Rectal smooth muscle tissue (tissue), 1 donor: ENCODE measurements around the gene EPS8L1.

Experiments used
- H3K27ac ChIP-seq: one replicate; pipeline ENCODE4 v1.7.0; 2013; ENCODE audit warnings: low read depth, low read length, inconsistent platforms
- H3K27me3 ChIP-seq: one replicate; pipeline ENCODE4 v1.7.0; 2013; ENCODE audit warnings: low read length; ENCODE audit not compliant: control insufficient read depth, insufficient read depth
- H3K36me3 ChIP-seq: one replicate; pipeline ENCODE4 v1.7.0; 2013; ENCODE audit warnings: low read length; ENCODE audit not compliant: control insufficient read depth, insufficient read depth
- H3K4me1 ChIP-seq: one replicate; pipeline ENCODE4 v1.7.0; 2013; ENCODE audit warnings: low read length; ENCODE audit not compliant: control insufficient read depth, insufficient read depth
- H3K4me3 ChIP-seq: one replicate; pipeline ENCODE4 v1.7.0; 2013; ENCODE audit warnings: low read length
- H3K9ac ChIP-seq: one replicate; pipeline ENCODE4 v1.7.0; 2013; ENCODE audit warnings: low read length

The EPS8L1 gene

DNA sequence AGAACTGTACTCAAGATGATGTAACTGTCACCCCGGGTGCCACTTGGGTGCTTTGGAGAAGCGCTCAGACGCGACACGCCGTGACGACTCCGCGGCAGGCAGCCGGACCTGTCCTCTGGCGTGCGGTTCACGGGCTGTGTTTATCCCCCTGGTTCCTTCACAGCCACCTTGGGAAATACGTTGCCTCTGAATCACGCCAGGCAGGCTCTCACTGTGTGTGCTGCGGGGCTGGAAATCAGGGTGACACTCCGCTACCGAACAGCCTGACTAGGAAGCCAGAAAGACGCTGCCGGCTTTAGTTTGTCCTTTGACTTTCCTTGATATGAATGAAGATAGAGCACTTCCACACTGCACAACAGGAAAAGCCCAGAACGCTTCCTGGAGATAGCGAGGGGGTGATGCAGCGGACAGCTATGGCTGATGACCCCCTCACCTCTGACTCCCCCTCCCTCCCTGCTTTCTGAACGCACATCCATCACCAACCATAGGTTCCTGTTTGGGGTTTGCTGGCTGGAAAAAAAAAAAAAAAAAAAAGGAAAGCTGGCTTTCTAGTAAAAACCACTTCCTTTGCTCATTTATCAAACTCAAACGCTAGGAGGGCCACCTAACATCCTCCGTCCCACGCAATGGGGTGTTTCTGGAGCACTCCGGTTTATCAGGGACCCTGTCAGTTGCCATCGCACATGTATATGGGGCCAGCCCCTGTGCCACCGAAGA lies 33.9 kb upstream of the EPS8L1 start:
- H3K9ac ChIP-seq: no peak overlapping the region
- H3K36me3 ChIP-seq: peaks cover 9% of the 10 kb centered on the region
- no peak overlapping the region for H3K4me3 ChIP-seq
- H3K27ac ChIP-seq: no peak overlapping the region
- no peaks in the 10 kb centered on the region for H3K27me3 ChIP-seq
- no peaks in the 10 kb centered on the region for H3K4me1 ChIP-seq

DNA sequence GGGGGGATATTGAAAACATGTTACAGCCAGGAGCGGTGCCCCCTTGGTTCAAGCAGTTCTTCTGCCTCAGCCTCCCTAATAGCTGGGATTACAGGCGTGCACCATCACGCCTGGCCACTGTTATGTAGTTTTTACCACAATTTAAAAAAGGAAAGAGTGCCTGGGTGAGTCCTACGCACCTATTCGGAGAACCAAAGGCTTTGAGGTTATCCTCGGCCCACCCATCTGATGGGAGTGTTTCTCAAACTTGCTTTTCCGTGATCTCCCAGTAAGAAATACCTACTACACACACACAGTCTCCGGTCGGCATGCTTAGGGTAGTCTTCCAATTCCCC lies 33.4 kb upstream of the EPS8L1 start:
- H3K4me1 ChIP-seq: no peaks in the 10 kb centered on the region
- H3K27me3 ChIP-seq: no peaks in the 10 kb centered on the region
- H3K36me3 ChIP-seq: peaks cover 14% of the 10 kb centered on the region
- no peak overlapping the region for H3K9ac ChIP-seq
- no peak overlapping the region for H3K4me3 ChIP-seq
- H3K27ac ChIP-seq: no peak overlapping the region

DNA sequence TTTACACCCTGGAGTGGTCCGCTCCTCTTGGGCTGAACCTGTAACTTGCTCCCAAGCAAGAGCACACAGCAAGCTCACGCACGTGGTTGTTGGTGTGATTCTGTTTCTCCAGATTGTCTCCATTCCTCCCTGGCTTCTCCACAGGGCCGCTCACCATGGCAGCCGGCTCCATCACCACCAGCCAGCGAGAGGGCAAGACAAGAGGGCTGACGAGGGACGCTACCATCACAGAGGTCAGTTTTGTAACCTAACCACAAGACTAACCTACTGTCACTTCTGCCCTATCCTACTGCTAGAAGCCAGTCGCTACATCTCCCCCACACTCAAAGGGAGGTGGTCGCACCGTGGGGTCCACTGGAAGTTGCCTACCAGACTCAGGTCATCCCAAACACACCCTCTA lies 33.0 kb upstream of the EPS8L1 start:
- Histone ChIP-seq H3K4me1 (no peaks in the 10 kb centered on the region), H3K9ac (no peak overlapping the region), H3K27me3 (no peaks in the 10 kb centered on the region), H3K36me3 (peaks cover 18% of the 10 kb centered on the region), H3K4me3 (no peak overlapping the region), H3K27ac (no peak overlapping the region)

DNA sequence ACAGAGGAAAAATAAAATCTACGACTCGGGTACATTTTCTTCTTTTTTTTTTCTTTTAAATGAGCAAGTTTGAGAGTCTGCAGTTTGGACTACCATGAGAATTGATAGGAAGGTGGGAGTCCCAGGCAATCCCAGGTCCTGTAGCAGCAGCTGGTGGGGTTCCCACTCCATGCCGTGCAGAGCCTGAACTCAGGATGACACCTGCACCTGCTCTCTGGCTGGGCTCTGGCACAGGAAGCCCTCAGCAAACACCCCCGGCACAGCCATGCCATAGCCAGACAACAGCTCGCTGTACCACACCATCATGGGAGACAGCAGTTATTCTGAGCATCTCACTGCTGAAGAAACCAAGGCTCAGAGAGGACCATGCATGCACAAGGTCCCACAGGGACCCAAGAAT lies 31.4 kb upstream of the EPS8L1 start:
- H3K36me3 ChIP-seq: peaks cover 23% of the 10 kb centered on the region
- no peak overlapping the region for H3K27ac ChIP-seq

DNA sequence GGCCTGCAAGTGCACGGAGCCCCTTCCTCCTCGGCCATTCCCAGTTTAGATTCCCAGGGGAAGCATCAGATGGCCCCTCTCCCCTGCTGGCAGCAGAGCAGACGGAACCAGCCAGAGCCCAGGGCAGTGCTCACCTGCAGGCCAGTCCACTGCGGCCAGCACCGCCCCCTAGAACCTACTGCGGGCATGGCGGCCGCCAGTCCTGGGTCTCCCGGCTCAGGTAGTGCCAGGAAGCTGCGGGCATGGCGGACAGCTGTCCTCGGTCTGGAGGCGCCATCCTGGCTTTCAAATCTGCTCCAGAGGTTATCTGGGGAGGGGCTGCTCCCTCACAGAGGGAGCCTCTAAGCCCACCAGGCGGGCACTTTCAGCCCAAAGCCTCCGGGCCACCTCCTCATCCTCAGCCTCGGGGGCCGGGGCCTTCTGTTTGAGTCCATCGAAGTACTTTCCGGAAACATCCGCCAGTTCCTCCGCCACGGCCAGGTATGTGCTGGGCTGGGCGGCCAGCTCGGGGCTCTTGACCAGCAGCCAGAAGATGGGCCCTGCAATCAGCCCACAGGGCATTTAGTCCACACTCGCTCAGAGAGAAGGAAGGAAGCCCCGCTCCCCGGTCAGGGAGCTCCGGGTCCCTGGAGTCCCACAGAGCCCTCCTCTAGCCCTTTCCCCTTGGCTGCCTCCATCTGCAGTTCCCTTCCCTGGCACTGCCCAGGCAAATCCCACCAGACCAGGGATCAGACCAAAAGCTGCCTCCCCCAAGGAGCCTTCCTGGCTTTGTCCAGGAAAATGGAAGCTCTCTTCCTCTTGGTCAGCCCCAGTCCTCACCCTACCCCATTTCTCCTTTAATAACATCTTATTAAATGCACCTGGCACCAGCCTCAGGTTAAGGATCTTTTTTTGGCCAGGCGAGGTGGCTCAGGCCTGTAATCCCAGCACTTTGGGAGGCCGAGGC lies 30.6 kb upstream of the EPS8L1 start:
- H3K4me1 ChIP-seq: no peaks in the 10 kb centered on the region
- H3K4me3 ChIP-seq: no peak overlapping the region
- H3K9ac ChIP-seq: no peak overlapping the region
- H3K27ac ChIP-seq: no peak overlapping the region
- peaks cover 23% of the 10 kb centered on the region for H3K36me3 ChIP-seq
- H3K27me3 ChIP-seq: no peaks in the 10 kb centered on the region

More for the DNA sequence above, 31.4 kb upstream of the EPS8L1 start:
- H3K9ac ChIP-seq: no peak overlapping the region
- no peaks in the 10 kb centered on the region for H3K4me1 ChIP-seq
- H3K4me3 ChIP-seq: no peak overlapping the region
- H3K27me3 ChIP-seq: no peaks in the 10 kb centered on the region

DNA sequence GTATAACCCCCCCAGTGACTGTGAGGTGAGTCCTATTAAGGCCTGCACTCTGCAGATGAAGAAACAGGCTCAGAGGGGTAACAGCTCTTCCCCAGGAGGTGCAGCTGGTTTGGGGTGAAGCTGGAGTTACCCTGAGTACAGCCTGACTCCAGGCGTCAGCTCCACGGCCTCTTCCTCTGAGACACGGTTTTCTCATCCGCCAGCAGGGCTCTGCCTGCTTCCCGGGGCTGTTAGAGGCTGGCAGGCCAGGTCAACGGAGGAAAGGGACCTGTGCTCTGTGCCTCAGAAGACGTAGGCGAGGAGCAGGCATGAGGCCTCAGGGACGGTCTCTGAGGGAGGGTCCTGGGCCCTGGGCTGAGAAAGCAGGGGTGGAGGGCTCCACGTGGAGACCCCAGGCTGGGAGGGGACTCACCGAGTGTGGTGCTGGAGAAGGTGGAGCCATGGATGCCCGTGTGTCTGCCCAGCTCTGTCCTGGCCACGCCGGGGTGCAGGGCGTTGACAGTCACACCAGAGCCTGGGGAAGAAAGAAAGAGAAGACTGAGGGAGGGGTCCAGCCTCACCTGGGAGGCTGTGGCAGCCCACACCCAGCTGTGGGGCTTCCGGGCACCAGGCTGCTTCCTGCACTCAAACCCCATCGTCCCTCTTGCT lies 28.6 kb upstream of the EPS8L1 start:
- Histone ChIP-seq H3K4me1 (no peaks in the 10 kb centered on the region), H3K36me3 (peaks cover 28% of the 10 kb centered on the region), H3K27ac (no peak overlapping the region), H3K27me3 (no peaks in the 10 kb centered on the region), H3K4me3 (no peak overlapping the region), H3K9ac (no peak overlapping the region)

DNA sequence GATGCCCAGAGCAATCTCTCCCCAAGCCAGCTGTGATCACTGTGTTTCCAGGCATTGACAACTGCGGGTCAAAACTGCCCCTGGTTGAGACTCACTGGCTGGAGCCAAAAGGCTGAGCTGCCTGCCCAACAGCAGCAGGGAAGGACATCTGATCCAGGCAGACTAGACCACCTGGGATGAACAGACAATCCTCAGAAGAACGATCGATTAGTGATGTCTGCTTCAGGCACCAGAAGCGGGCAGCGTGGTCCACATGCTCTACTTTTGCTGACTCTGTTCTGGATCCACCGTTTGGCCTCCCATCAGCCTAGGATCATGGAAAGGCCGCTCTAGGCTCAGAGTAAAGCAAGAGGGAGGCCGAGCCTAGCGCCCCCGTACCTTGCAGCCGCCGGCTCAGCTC lies 27.7 kb upstream of the EPS8L1 start:
- no peaks in the 10 kb centered on the region for H3K27me3 ChIP-seq
- peaks cover 29% of the 10 kb centered on the region for H3K36me3 ChIP-seq

DNA sequence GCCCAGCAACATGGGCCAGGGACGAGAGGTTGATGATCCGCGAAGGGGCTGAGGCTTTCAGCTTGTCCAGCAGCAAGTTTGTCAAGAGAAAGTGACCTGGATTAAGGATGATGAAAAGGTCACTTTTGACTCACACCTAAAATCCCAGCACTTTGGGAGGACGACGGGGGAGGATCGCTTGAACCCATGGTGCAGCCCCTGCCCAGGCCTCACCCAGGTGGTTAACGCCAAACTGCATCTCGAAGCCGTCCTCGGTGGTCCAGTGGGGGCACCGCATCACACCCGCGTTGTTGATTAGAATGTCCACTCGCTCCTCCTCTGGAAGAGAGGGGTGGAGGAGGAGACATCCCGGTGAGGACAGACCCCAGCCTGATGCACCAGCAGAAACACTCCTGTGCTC lies 27.2 kb upstream of the EPS8L1 start:
- Histone ChIP-seq H3K9ac (no peak overlapping the region), H3K27me3 (no peaks in the 10 kb centered on the region), H3K4me1 (no peaks in the 10 kb centered on the region), H3K27ac (no peak overlapping the region), H3K36me3 (peaks cover 31% of the 10 kb centered on the region), H3K4me3 (no peak overlapping the region)

More for the DNA sequence above, 27.7 kb upstream of the EPS8L1 start:
- Histone ChIP-seq H3K27ac (no peak overlapping the region), H3K4me3 (no peak overlapping the region), H3K4me1 (no peaks in the 10 kb centered on the region), H3K9ac (no peak overlapping the region)

DNA sequence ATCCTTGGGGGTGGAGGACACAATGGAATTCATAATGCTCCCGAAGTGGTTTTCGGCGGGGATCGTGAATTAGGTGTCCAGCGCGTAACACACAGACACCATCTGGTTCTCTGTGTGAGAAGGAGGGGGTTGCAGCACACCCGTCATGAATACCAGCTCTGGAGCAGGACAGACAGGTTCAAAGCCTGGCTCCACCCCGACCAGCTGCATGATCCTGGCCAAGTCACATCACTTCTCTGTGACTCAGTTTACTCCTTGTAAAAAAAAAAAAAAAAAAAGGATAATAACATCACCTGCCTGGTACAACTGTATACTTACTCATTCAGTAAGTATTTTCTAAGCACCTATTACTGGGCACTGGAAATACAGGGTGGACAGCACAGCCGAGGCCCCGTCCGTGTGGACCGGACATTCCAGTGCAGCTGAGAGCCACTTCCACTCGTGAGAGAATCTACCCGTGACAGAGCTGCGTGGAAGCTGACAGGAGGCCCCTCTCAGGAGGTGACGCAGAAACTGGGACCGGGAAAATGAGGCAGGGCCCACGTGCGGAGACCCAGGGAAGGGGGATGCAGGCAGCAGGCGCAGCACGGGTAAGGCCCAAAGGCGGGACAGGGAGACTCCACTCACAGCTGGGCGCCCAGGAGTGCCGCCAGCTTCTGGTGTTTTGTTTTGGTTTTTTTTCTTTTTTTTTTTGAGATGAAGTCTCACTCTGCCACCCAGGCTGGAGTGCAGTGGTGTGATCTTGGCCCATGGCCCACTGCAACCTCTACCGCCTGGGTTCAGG lies 24.7 kb upstream of the EPS8L1 start:
- no peaks in the 10 kb centered on the region for H3K4me1 ChIP-seq
- H3K4me3 ChIP-seq: no peak overlapping the region
- H3K9ac ChIP-seq: no peak overlapping the region
- H3K36me3 ChIP-seq: peaks cover 23% of the 10 kb centered on the region
- H3K27ac ChIP-seq: no peak overlapping the region
- H3K27me3 ChIP-seq: no peaks in the 10 kb centered on the region

DNA sequence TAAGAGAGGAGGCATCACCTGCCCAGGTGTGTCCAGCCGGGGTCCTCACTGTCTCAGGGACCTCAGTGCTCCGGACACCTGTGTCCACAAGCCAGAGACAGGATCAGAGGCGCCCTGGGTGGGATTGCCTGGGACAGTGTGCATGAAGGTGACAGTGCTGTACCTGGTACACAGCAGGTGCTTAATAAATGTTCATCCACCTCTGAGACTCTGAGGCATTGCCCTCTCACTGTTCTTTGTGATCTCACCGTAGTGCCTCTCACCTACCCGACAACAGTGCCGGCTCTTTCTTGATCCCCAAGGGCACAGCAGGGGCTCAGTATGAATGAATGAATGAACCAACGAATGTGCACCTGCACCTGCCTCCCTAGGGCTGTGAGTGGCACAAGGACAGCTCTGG lies 21.9 kb upstream of the EPS8L1 start:
- Histone ChIP-seq H3K4me3 (no peak overlapping the region), H3K9ac (no peak overlapping the region), H3K4me1 (no peaks in the 10 kb centered on the region), H3K36me3 (peaks cover 24% of the 10 kb centered on the region), H3K27me3 (no peaks in the 10 kb centered on the region), H3K27ac (no peak overlapping the region)

DNA sequence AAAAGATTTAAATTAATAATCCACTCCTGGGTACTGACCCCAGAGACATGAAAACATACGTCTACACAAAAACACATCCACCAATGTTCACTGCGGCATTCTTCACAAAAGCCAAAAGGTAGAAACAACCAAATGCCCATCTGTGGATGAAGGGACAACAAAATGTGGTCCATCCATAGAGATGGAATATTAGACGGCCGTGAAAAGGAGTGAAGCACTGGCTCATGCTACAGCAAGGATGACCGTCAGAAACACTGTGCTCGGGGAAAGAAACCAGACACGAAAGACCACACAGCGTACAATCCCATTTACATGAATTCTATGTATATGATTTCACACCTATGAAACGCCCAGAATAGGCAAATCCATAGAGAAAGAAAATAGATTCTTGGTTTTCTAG lies 18.8 kb upstream of the EPS8L1 start:
- H3K36me3 ChIP-seq: peaks cover 22% of the 10 kb centered on the region
- no peaks in the 10 kb centered on the region for H3K4me1 ChIP-seq
- H3K9ac ChIP-seq: no peak overlapping the region
- no peak overlapping the region for H3K4me3 ChIP-seq
- no peaks in the 10 kb centered on the region for H3K27me3 ChIP-seq
- H3K27ac ChIP-seq: no peak overlapping the region
